BLaER1 (cell line): Measurements from ENCODE around the gene NIP7.
A peak's percentile ranks its signal among the peaks of the same experiment; 100 is the strongest.

ENCODE experiments used
- H3K27ac ChIP-seq: shearing (Covaris generic); formaldehyde crosslinking; 2 replicates; pipeline ENCODE4 v1.8.1; 2022
- H3K27me3 ChIP-seq: shearing (Covaris generic); formaldehyde crosslinking; 2 replicates; pipeline ENCODE4 v1.8.1; 2022
- H3K36me3 ChIP-seq: shearing (Covaris generic); formaldehyde crosslinking; 2 replicates; pipeline ENCODE4 v1.8.1; 2022
- H3K4me1 ChIP-seq: shearing (Covaris generic); formaldehyde crosslinking; 2 replicates; pipeline ENCODE4 v1.8.1; 2022
- H3K4me2 ChIP-seq: shearing (Covaris generic); formaldehyde crosslinking; 2 replicates; pipeline ENCODE4 v1.8.1; 2022
- H3K4me3 ChIP-seq: shearing (Covaris generic); formaldehyde crosslinking; 2 replicates; pipeline ENCODE4 v1.8.1; 2022
- H3K9ac ChIP-seq: shearing (Covaris generic); formaldehyde crosslinking; 2 replicates; pipeline ENCODE4 v1.8.1; 2022
- H3K9me3 ChIP-seq: shearing (Covaris generic); formaldehyde crosslinking; 2 replicates; pipeline ENCODE4 v1.8.1; 2022
- H4K20me1 ChIP-seq: shearing (Covaris generic); formaldehyde crosslinking; 2 replicates; pipeline ENCODE4 v1.8.1; 2022
- Cebpa-rat ChIP-seq: shearing (Covaris generic); IDR thresholded peaks from 2 replicates; pipeline ENCODE4 v1.8.1; 2022

The NIP7 gene

GRCh38 chr16:69318177-69318910 is 21.2 kb upstream of the NIP7 start:
- Histone ChIP-seq H3K9ac (no peak overlapping the region), H3K4me1 (peaks cover 49% of the 10 kb centered on the region), H3K36me3 (peaks cover 100% of the 10 kb centered on the region), H3K4me2 (no peak overlapping the region), H3K27me3 (no peaks in the 10 kb centered on the region), H3K27ac (no peak overlapping the region), H4K20me1 (peaks cover 99% of the 10 kb centered on the region), H3K9me3 (no peaks in the 10 kb centered on the region), H3K4me3 (no peak overlapping the region)
- TF ChIP-seq Cebpa-rat: no peak

- Histone ChIP-seq H3K27me3 (no peaks in the 10 kb centered on the region), H3K9me3 (no peaks in the 10 kb centered on the region), H3K36me3 (peaks cover 100% of the 10 kb centered on the region), H3K27ac (0 out of 2 replicates have a peak overlapping the region, but pooled peaks have one; percentile 60), H3K4me3 (no peak overlapping the region), H3K4me1 (peaks cover 49% of the 10 kb centered on the region), H3K9ac (no peak overlapping the region), H3K4me2 (no peak overlapping the region), H4K20me1 (peaks cover 99% of the 10 kb centered on the region)
- TF ChIP-seq Cebpa-rat: no peak
These were observed 20.7 kb upstream of the NIP7 start for GRCh38 chr16:69318911-69319289.

- Histone ChIP-seq H3K9ac (no peak overlapping the region), H3K4me2 (no peak overlapping the region), H3K9me3 (no peaks in the 10 kb centered on the region), H3K36me3 (peaks cover 100% of the 10 kb centered on the region), H3K27ac (0 out of 2 replicates have a peak overlapping the region, but pooled peaks have one; percentile 60), H3K27me3 (no peaks in the 10 kb centered on the region), H3K4me3 (no peak overlapping the region), H3K4me1 (peaks cover 49% of the 10 kb centered on the region), H4K20me1 (peaks cover 99% of the 10 kb centered on the region)
- TF ChIP-seq Cebpa-rat: no peak
These were observed 20.2 kb upstream of the NIP7 start for GRCh38 chr16:69319381-69319780.

- peaks cover 100% of the 10 kb centered on the region for H3K36me3 ChIP-seq
- peak overlapping the region; percentile 81 for H3K4me2 ChIP-seq
- no peaks in the 10 kb centered on the region for H3K9me3 ChIP-seq
- H3K4me3 ChIP-seq: peak overlapping the region; percentile 44; the same call in 1 of the 2 replicates
- H4K20me1 ChIP-seq: peaks cover 99% of the 10 kb centered on the region
- peak overlapping the region; percentile 60 for H3K27ac ChIP-seq
- no peaks in the 10 kb centered on the region for H3K27me3 ChIP-seq
- no peak for TF ChIP-seq Cebpa-rat
- H3K4me1 ChIP-seq: peaks cover 56% of the 10 kb centered on the region
- peak overlapping the region; percentile 33 for H3K9ac ChIP-seq
These were observed 19.5 kb upstream of the NIP7 start for GRCh38 chr16:69319826-69320739.

- Histone ChIP-seq H4K20me1 (peaks cover 99% of the 10 kb centered on the region), H3K27ac (peak overlapping the region; percentile 60), H3K9me3 (no peaks in the 10 kb centered on the region), H3K9ac (peak overlapping the region; percentile 33), H3K36me3 (peaks cover 100% of the 10 kb centered on the region), H3K27me3 (no peaks in the 10 kb centered on the region), H3K4me2 (peak overlapping the region; percentile 81), H3K4me3 (peak overlapping the region; percentile 44; the same call in 1 of the 2 replicates), H3K4me1 (peaks cover 62% of the 10 kb centered on the region)
- TF ChIP-seq Cebpa-rat: no peak
These were observed 18.9 kb upstream of the NIP7 start for GRCh38 chr16:69320740-69321073.

- Histone ChIP-seq H3K36me3 (peaks cover 100% of the 10 kb centered on the region), H3K27ac (peak overlapping the region; percentile 60), H3K9ac (peak overlapping the region; percentile 33), H3K4me1 (peaks cover 66% of the 10 kb centered on the region), H3K9me3 (no peaks in the 10 kb centered on the region), H4K20me1 (peaks cover 99% of the 10 kb centered on the region), H3K4me2 (peak overlapping the region; percentile 81), H3K4me3 (peak overlapping the region; percentile 44; the same call in 1 of the 2 replicates), H3K27me3 (no peaks in the 10 kb centered on the region)
- TF ChIP-seq Cebpa-rat: no peak
These were observed 18.5 kb upstream of the NIP7 start for GRCh38 chr16:69321080-69321479.

GRCh38 chr16:69322343-69322742 is 17.2 kb upstream of the NIP7 start:
- no peaks in the 10 kb centered on the region for H3K27me3 ChIP-seq
- H3K4me1 ChIP-seq: peaks cover 78% of the 10 kb centered on the region
- no peaks in the 10 kb centered on the region for H3K9me3 ChIP-seq
- no peak for TF ChIP-seq Cebpa-rat
- H3K27ac ChIP-seq: peak overlapping the region; percentile 55; the same call in 1 of the 2 replicates
- peaks cover 99% of the 10 kb centered on the region for H4K20me1 ChIP-seq
- H3K9ac ChIP-seq: peak overlapping the region; percentile 43
- H3K36me3 ChIP-seq: peaks cover 100% of the 10 kb centered on the region
- H3K4me2 ChIP-seq: peak overlapping the region; percentile 81
- H3K4me3 ChIP-seq: peak overlapping the region; percentile 5; the same call in 1 of the 2 replicates

GRCh38 chr16:69323415-69323814 is 16.2 kb upstream of the NIP7 start:
- Histone ChIP-seq H3K36me3 (peaks cover 100% of the 10 kb centered on the region), H3K9ac (0 out of 2 replicates have a peak overlapping the region, but pooled peaks have one; percentile 43), H4K20me1 (peaks cover 100% of the 10 kb centered on the region), H3K27ac (peak overlapping the region; percentile 55), H3K4me3 (no peak overlapping the region), H3K4me2 (peak overlapping the region; percentile 81), H3K27me3 (no peaks in the 10 kb centered on the region), H3K9me3 (no peaks in the 10 kb centered on the region), H3K4me1 (peaks cover 89% of the 10 kb centered on the region)
- TF ChIP-seq Cebpa-rat: no peak

- no peaks in the 10 kb centered on the region for H3K27me3 ChIP-seq
- peak overlapping the region; percentile 27; the same call in 1 of the 2 replicates for H3K9ac ChIP-seq
- peak overlapping the region; percentile 81 for H3K4me2 ChIP-seq
- no peak overlapping the region for H3K4me3 ChIP-seq
- H3K4me1 ChIP-seq: peaks cover 95% of the 10 kb centered on the region
- H3K36me3 ChIP-seq: peaks cover 100% of the 10 kb centered on the region
- TF ChIP-seq Cebpa-rat: no peak
- H3K9me3 ChIP-seq: no peaks in the 10 kb centered on the region
- peaks cover 100% of the 10 kb centered on the region for H4K20me1 ChIP-seq
- H3K27ac ChIP-seq: peak overlapping the region; percentile 55
These were observed 15.5 kb upstream of the NIP7 start for GRCh38 chr16:69324013-69324531.
